CD4-positive, alpha-beta T cell treated with Interleukin-2 at 100 ng/mL for 4 hours (primary cell): ENCODE measurements around the gene CFAP92.

ENCODE experiments used
- DNase-seq: peaks from one replicate; pipeline ENCODE4 v3.0.0-alpha.2; 2020; ENCODE audit warnings: low spot score

The CFAP92 gene

DNA sequence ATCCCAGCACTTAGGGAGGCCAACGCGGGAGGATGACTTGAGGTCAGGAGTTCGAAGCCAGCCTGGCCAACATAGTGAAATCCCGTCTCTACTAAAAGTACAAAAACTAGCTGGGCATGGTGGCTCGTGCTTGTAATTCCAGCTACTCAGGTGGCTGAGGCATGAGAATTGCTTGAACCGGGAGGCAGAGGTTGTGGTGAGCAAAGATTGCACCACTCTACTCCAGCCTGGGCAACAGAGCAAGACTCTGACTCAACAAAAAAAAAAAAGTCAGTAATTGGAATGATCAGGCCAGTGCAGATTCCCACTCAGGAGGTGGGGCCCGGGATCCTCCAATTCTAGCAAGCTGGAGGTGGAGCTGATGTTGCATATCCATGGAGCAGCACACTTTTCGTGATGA lies 5.6 kb downstream of the CFAP92 start:
- no peak for DNase-seq

DNA sequence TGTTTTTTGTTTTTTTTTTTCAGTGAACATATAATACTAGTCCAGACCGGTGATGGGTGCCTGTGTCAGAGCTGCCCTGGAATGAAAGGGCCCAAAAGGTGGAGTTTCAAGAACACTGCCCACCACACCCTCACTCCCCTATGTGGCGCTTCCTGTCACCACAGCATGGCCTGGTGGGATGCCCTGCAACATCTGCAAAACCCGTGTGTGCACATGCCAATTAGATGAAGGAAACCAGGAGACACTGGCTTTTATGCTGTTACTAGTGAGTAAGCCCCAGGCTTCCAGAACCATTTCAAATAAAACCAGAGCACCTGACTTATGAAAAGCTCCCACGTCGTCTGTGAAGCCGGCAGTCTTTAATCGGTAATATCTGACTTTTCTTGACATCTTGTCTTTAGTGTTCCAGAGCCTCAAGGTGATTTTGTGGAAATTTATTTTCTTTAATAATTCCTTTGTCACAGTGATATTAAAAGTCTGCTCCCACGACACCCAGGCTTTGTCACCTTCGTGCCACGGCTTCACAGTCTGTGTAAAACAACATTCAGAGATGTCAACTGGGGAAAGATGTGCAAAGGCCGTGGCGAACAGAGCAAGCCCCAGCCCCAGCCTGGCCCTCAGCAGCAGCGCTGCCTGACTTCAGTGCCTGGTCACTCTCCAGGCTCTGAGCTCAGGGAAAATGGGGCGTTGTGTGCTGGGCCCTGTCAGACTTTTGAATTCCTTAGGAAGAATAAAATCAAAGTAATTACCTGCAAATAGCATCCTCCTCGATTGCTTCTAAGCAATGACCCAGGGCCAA lies 6.4 kb downstream of the CFAP92 start:
- DNase-seq, result no peak

DNA sequence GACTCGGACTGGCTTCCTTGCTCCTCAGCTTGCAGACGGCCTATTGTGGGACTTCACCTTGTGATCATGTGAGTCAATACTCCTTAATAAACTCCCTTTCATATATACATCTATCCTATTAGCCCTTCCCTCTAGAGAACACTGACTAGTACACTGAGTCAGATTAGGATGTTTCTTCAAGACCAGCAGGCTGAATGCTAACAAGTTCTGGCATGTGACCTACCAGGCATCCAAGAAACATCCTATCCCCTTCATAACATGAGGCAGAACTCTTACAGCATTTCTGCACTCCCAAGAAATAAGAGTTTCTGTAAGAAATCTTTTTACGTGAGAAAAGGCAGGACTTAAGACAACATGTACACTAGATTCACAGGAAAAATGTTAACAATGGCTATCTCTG lies 9.3 kb downstream of the CFAP92 start:
- DNase-seq, result no peak

DNA sequence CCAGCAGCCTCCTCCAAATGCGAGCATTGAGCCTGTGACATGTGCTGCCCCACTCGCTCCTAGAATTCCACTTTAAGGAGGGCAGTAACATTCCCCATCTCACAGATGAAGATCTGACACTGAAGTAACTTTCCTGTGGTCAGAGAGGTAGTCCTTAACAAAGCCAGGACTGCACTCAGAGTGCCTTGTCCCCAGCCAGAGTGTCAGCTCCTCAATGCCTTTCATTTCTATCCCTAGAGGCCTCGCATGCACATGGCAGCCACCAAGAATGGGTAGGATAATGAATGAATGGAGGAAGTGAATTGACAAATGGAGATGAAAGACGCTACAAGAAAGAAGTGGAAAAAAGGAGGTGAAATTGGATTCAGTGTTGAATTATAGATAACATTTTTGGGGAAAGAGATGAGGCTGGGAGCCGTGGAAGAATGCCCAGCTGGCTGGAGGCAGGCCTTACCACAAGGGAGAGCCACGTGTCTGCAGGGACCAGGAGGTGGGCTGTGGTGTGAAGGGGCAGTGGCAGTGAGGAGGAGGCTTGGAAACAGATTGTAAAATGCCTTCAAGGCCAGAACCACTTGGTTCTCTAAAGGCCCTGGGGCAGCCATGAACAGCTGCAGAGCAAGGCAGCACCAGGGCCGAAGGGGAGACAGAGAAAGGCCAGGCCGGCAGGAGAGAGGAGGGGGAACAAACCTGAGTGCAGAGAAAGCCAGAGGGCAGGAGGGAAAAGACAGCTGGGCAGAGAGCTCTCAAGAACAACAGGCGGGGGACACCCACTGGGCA lies 10.4 kb downstream of the CFAP92 start:
- no peak for DNase-seq

DNA sequence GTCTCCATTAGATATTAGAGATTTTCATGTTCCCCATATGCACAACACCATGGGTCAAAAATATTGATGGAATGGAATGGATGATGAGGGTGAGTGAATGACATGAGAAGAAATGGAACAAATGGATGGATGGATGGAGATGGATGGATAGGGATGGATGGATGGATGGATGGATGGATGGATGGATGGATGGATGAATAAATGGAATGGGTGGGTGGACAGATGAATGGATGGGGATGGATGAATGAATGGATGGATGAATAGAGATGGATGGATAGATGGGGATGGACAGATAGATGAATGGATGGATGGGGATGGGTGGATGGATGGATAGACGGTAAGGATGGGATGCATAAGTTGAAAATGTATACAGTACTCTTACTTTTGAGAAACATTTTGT lies 18.6 kb downstream of the CFAP92 start:
- no peak for DNase-seq

DNA sequence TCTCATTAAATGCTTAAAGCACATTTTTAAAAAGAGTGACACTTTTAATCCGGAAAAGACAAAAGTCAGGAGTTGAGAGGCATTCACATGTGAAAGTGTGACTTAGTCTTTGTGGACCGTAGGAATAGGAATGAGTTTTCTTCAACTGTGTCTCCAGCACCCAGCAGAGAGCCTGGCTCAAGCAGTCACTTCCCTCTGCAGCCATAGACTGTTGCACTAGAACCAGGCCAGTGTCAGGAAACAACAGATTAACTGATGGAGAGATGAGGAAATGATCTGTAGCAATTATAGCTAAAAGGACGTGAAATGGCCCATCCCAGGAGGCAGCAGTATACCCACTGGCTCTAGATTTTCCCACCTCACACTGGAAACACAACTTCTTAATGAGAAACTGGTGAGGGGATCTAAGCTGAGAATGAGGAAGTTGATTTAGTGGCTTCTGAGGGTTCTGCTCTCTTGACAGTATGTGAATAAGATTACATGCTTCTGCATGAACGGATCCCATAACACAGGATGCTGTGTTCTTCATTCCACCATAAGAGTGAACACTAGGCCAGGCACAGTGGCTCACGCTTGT lies 19.8 kb downstream of the CFAP92 start:
- no peak for DNase-seq

DNA sequence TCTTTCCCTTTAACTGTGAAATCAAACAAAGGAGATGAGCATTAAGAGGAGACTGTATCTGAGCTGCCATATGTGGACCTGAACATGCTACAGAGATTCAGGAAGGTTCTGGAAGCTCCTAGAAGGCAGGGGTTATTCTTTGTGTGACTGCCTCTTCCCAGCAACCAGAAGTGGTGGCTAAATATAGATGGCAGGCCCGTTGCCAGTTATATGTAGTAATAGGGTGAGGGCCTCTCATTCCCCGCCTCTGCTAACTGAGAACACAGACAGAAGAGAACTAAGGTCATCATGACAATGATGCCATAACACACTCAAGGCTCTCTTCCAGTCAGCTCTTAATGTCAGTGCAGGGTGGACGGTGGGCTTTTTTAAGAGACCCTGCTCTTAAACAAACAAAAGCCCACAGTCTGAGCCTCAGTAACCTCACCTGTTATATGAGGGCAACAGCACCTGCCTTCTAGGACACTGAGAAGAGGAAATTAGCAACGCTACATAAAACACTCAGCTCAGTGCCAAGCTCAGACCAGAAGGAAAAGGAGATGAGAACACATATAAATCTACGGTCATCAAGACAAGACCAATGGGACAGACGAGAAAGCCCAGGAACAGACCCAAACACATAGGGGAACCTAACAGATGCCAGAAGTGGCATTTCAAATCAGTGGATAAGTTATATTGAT lies 22.3 kb downstream of the CFAP92 start:
- DNase-seq, result no peak

DNA sequence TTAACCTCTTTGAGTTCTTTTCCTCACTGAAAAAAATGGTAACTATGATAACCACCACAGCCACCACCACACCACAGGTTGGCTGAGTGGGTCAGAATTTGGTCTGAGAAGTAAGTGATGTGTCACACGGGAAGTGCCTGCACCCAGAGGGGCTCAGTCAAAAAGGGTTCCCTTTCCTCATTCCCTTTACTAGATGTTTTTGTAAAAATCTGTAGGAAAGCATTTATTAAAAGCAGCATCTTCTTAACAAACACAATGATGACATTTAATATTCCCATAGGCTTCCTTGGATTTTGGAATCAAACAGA lies 23.2 kb downstream of the CFAP92 start:
- no peak for DNase-seq

DNA sequence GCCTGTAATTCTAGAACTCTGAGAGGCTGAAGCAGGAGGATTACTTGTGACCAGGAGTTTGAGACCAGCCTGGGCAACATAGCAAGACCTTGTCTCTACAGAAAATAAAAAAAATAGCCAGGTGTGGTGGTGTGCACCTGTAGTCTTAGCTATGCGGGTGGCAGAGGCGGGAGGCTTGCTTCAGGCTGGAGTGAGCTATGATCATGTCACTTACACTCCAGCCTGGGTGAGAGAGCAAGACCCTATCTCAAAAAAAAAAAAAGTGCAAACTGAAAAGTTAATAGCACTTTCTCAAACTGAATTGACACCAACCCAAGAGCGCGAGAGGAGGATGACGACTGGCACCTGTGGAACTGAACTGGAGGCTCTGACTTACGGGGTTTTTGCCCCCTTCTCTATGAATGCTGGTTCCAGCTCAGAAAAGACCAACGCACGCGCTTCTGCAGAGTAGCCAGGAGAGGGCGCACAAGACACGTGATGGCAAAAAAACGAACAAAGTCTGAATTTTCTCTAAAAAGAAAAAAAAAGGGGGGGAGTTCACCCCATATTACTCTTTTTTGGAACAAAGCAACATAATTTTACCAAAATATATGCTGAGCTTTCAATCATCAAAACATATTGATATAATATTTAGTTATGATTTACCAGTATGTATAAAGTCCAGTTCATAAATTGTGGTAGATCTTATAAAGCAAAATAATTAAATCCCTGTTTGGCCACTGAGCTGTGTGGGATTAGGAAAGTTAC lies 23.7 kb downstream of the CFAP92 start:
- peak; percentile 67 for DNase-seq

DNA sequence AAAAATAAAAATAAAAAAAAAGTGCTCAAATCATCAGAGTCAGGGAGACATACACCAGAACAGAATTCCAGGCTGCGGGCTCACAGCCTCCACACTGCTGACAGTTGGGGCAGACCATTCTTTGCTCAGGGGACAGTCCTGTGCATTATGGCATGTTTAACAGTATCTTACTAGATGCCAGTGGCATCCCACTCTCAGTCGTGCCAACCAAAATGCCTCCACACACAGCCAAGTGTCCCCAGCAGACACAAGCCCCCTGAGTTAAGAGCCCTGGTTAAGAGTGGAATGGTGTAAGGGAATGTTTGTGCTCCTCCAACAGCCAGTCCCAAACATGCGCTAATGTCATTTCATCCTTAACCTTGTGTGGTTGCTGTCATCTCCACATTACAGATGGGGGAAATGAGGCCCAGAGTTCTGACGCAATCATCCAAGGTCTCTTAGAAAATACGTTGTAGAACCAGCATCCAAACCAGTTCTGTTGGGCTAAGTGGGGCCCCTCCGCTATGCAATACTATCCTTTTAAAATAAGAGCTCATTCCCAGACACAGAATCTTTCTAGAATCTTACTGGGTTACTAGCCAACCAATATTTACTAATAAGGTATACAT lies 26.0 kb downstream of the CFAP92 start:
- no peak for DNase-seq

DNA sequence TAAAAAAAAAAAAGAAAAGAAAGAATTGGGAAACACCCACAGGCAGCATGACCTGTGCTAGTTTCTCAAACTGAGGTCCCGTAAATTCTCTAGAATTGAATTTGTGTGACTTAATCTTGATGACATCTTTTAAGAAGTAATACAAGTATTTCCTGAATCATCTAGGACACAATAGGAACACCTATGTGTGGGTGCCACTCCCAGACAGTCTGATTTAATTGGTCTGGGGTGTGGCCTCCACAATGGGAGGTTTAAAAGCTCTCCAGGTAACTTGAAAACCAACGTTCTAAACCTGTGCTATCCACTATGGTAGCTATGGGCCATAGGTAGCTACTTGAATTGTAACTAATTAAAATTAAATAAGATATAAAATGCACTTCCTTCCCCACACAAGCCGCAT lies 28.1 kb downstream of the CFAP92 start:
- no peak for DNase-seq

DNA sequence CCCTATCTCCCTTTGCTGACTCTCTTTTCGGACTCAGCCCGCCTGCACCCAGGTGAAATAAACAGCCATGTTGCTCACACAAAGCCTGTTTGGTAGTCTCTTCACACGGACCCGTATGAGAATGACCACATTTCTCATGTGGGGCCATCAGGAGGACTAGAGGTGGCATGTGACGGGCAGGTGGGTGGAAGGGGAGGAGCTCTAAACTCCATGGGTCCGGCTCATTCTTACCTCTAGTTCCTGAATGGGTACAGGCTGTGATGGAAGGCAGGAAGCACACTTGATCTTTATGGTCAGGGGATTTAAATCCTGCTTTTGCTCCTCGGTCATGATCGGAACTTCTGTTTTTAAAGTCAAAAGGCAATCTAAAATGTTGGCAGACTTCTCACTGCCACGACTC lies 28.6 kb downstream of the CFAP92 start:
- DNase-seq, result no peak

DNA sequence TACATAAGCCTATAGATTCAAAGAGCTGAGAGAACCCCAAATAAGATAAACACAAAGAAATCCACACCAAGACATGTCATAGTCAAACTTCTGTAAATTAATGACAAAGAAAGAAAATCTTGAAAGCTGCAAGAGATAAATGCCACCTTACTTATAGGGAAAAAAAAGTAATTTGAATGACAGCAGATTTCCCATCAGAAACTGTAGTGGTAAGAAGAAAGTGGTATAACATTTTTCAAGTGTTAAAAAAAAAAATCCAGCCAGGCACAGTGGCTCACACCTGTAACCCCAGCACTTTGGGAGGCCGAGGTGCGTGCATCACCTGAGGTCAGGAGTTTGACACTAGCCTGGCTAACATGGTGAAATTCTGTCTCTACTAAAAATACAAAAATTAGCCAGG lies 37.4 kb downstream of the CFAP92 start:
- DNase-seq, result no peak

DNA sequence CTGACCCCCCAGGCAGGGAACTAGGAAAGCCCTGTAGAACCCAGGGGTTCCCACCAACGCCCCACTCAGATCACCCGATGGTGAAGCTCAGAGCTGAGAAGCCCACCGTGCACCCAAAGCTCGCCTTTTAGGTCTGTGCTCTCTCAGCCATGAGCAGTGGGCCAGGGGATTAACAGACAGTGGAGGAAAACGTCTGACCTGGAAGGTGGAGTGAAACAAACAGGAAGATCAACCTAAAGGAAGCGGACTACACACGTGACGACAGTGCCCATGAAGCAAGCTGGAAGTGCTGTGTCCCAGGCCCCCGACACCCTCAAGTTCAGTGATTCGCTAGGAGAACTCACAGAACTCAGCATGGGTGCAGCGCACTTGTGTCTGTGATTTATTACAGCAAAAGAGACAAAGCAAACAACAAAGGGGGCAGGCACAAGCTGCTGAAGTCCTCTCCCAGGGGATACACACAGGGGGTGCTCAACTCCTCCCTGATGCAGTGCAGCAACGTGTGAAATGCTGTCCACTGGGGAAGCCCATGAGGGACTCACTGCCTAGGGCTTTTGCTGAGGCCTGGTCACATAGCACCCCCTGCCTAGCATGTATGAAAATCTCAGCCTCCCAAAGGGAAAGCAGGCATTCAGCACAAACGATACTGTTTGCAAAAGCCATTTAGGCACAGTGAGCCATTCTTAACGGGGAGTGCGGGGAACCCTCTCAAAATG lies 43.5 kb downstream of the CFAP92 start:
- peak; percentile 7 for DNase-seq

DNA sequence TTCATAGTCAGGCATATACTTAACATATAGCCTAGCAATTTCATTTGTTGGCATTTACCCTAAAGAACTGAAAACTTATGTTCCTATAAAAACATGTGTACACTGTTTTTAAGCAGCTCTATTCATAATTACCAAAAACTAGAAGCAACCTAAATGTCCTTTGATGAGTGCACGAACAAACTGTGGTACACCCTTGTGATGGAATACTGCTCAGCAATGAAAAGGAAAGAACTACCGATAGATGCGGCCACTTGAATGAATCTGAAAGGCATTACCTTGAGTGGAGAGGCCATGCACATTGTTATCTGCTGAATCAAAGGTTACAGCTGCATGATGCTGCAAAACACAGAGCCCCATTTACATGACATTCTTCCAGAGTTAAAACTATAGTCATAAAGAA lies 44.7 kb downstream of the CFAP92 start:
- no peak for DNase-seq

DNA sequence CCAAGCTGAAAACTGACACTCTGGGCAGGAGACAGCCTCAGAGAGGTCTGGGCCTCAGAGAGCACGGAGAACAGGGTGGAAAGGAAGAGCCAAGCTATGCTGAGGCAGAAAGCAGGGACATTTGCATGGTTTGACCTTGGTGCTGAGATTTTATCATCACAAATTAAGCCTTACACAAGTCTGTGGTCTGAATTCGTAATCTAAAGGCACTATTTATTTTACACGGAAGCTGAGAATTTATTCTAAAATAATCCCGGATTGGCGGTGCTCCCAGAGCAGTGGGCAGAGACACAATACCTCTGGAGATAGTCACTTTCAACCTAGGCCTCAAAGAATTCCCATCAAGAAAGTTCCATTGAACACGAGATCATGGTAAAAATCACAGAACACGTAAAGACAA lies 47.5 kb downstream of the CFAP92 start:
- no peak for DNase-seq

DNA sequence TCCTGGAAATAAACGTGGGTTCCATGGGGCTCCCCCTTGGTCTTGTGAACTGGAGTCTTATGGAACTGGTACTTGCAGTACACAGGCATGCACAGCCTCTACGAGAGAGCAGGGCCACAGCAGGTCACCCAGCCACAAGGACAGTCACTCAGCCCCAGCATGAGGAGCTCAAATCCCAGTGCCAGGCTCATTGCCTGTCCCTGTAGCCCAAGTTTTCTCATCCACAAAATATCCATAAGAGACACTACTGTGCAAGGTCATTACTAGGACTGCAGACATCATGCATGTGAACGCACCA lies 48.0 kb downstream of the CFAP92 start:
- no peak for DNase-seq

DNA sequence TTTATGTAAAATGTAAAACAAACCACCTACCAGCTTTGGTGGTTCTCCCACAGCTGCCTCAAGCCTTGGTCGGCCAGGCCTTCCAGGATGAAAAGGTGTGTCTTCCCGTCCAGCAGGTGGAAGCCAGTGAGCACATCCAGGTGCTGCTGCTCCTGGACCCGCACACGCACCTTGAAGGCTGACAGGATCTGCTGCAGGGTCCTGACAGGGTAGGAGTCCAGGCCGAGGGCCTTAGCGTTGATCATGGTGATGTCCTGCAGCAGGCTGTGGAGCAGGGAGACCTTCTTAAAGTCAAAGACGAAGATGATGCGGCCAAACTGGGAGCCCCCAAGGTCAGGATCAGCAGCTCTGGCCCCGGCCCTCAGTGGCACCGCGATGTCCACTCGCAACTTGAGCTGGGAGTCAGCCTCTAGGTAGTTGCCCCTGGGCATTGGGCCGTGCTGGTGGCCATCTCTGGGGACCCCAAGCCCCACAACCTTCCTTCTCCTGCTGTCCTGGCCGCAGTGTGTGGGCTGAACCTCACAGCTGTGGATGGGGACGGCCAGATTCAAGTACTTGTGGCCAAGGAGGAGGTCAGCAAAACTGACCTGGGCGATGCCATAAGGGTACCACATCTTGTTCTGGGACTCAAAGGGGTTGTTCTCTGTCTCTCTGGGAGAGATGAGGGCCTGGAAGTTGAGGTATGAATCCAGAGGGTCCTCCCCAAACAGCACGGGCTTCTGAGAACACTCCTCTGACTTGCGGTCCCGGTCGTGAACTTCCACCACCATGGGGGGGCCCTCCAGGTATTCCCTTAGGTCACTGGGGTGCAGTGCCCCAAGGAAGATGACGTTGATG lies 48.6 kb downstream of the CFAP92 start:
- no peak for DNase-seq

DNA sequence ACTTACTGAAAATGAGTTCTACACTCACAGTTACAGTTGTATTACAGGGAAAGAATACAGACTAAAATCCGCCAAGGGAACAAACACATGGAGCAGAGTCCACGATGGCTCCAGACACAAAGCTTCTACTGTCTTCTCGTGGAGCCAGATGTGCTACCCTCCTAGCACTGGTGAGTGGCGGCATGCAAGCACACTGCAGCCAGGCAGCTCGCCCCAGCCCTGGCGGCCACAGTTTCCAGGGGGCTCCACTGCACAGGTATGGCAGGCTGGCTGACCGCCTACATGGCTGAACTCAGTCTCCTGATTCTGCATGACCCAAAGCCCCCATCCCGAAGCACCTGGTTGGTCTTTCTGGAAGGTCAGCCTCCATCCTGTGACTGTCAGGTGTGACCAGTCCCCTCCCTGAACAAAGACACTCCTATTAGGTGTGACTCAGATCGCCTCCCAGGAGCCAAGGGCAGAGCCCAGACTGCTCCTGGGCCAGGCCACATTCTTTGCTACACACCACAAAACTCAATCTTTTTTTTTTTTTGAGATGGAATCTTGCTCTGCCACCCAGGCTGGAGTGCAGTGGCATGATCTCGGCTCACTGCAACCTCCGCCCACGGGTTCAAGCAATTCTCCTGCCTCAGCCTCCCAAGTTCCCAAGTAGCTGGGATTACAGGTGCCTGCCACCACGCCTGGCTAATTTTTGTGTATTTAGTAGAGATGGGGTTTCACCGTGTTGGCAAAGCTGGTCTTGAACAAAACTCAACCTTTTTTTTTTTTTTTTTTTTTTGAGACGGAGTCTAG lies 51.5 kb downstream of the CFAP92 start:
- no peak for DNase-seq

DNA sequence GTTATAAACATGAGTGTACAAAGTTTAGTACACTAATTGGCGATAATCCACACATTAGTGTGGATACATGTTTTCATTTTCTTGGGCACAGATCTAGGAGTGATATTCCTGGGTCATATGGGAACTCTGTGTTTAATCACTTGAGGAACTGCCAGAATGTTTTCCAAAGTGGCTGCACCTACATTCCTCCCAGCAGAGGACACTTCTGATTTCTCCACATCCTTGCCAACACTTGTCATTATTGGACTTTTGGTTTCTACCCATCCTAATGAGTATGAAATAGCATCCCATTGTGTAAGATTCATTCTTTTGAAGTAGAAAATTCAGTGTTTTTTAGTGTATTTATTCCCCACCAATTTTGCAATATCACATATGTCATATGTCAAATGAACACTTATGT lies 53.6 kb downstream of the CFAP92 start:
- no peak for DNase-seq
